IMR-90 (cell line): Measurements from ENCODE around the gene IQCM. TPM values are rescaled to one million over a fixed set of nuclear protein-coding genes. Genes with fewer than 3 reads are reported as not detected.

ENCODE experiments used
- ATAC-seq: fragments of 200-7000 bp; cut with Tn5 transposase; 2 replicates; pipeline ENCODE4 v1.9.1; 2020; ENCODE audit warnings: low read depth, mild to moderate bottlenecking, moderate library complexity
- BruUV-seq: library from RNA; stranded (reverse); fragments of 400-500 nt; replicated peaks from 2 replicates; lab custom pipeline; 2021; lab: Mats Ljungman, UMichigan
- CTCF ChIA-PET: fragments of 300-600 bp; formaldehyde crosslinking; extraction: SDS; loops from one replicate; lab custom pipeline; 2021; ENCODE audit warnings: antibody characterized with exemption; lab: Yijun Ruan, JAX
- POLR2A ChIA-PET: fragments of 300-600 bp; sonication (Branson Sonifier 250); formaldehyde crosslinking; loops from one replicate; lab custom pipeline; 2022; ENCODE audit warnings: antibody characterized with exemption; ENCODE audit not compliant: unreplicated experiment; lab: Charles Lee
- DNase-seq: peaks from one replicate; pipeline ENCODE4 v3.0.0; 2013
- H2AFZ ChIP-seq: replicated peaks from 2 replicates; pipeline ENCODE3; 2013; ENCODE audit warnings: low read length, mild to moderate bottlenecking; ENCODE audit not compliant: poor library complexity
- H2AK5ac ChIP-seq: 2 replicates; pipeline ENCODE4 v1.6.1; 2013; ENCODE audit warnings: low read depth, low read length, inconsistent platforms
- H2AK9ac ChIP-seq: replicated peaks from 2 replicates; pipeline ENCODE3; 2013; ENCODE audit warnings: mild to moderate bottlenecking, low read depth, low read length, moderate library complexity; ENCODE audit not compliant: poor library complexity
- H2BK120ac ChIP-seq: 2 replicates; pipeline ENCODE4 v1.6.1; 2013; ENCODE audit warnings: low read depth, low read length, inconsistent platforms
- H2BK15ac ChIP-seq: 3 replicates; pipeline ENCODE4 v1.6.1; 2013; ENCODE audit warnings: low read depth, low read length, inconsistent platforms
- H2BK20ac ChIP-seq: 2 replicates; pipeline ENCODE4 v1.6.1; 2013; ENCODE audit warnings: low read depth, mild to moderate bottlenecking, inconsistent platforms, low read length, moderate library complexity
- H2BK5ac ChIP-seq: 2 replicates; pipeline ENCODE4 v1.6.1; 2013; ENCODE audit warnings: mild to moderate bottlenecking, low read depth, low read length, inconsistent platforms; ENCODE audit not compliant: poor library complexity, severe bottlenecking
- H3K14ac ChIP-seq: replicated peaks from 2 replicates; pipeline ENCODE4 v1.6.1; 2013; ENCODE audit warnings: low read depth, low read length, inconsistent platforms
- H3K18ac ChIP-seq: 2 replicates; pipeline ENCODE4 v1.6.1; 2013; ENCODE audit warnings: low read depth, low read length, control low read depth
- H3K23ac ChIP-seq: 2 replicates; pipeline ENCODE4 v1.6.1; 2013; ENCODE audit warnings: low read depth, low read length, inconsistent platforms
- H3K27ac ChIP-seq: 2 replicates; pipeline ENCODE4 v1.5.1; 2013; ENCODE audit warnings: mild to moderate bottlenecking, control low read depth, low read length; ENCODE audit not compliant: insufficient read depth
- H3K27me3 ChIP-seq: 2 replicates; pipeline ENCODE4 v1.6.1; 2013; ENCODE audit warnings: low read length; ENCODE audit not compliant: control insufficient read depth, insufficient read depth
- H3K36me3 ChIP-seq: 2 replicates; pipeline ENCODE4 v1.6.1; 2013; ENCODE audit warnings: low read length, mixed read lengths; ENCODE audit not compliant: control insufficient read depth, insufficient read depth
- H3K4ac ChIP-seq: 2 replicates; pipeline ENCODE4 v1.6.1; 2013; ENCODE audit warnings: low read depth, low read length, inconsistent platforms
- H3K4me1 ChIP-seq: 2 replicates; pipeline ENCODE4 v1.6.1; 2013; ENCODE audit warnings: low read length, mixed read lengths; ENCODE audit not compliant: control insufficient read depth, insufficient read depth
- H3K4me2 ChIP-seq: 2 replicates; pipeline ENCODE4 v1.6.1; 2013; ENCODE audit warnings: low read depth, mild to moderate bottlenecking, control low read depth, low read length, moderate library complexity
- H3K4me3 ChIP-seq: 2 replicates; pipeline ENCODE4 v1.5.1; 2013; ENCODE audit warnings: low read depth, mild to moderate bottlenecking, control low read depth, low read length, moderate library complexity; ENCODE audit not compliant: insufficient read depth
- H3K56ac ChIP-seq: 2 replicates; pipeline ENCODE4 v1.6.1; 2013; ENCODE audit warnings: low read length, inconsistent platforms; ENCODE audit not compliant: insufficient read depth; ENCODE audit errors: extremely low read depth
- H3K79me1 ChIP-seq, 2 experiments: 2 replicates each; pipeline ENCODE4 v1.6.1; 2013; ENCODE audit warnings: low read length in 2 of 2, inconsistent platforms in 1 of 2, low read depth in 1 of 2
- H3K9ac ChIP-seq: 2 replicates; pipeline ENCODE4 v1.6.1; 2013; ENCODE audit warnings: low read depth, low read length, control low read depth
- H3K9me1 ChIP-seq: 2 replicates; pipeline ENCODE4 v1.6.1; 2013; ENCODE audit warnings: low read length, inconsistent platforms; ENCODE audit not compliant: insufficient read depth
- H3K9me3 ChIP-seq: 2 replicates; pipeline ENCODE4 v1.6.1; 2013; ENCODE audit warnings: low read length; ENCODE audit not compliant: control insufficient read depth, insufficient read depth
- H4K20me1 ChIP-seq: 2 replicates; pipeline ENCODE4 v1.6.1; 2013; ENCODE audit warnings: low read length, inconsistent platforms; ENCODE audit not compliant: insufficient read depth
- H4K5ac ChIP-seq: 2 replicates; pipeline ENCODE4 v1.6.1; 2013; ENCODE audit warnings: mild to moderate bottlenecking, low read depth, low read length, control low read depth
- H4K8ac ChIP-seq, 2 experiments: 2 replicates each; pipeline ENCODE4 v1.6.1; 2013; ENCODE audit warnings: low read depth in 2 of 2, low read length in 2 of 2, control low read depth in 1 of 2, inconsistent platforms in 1 of 2
- H4K91ac ChIP-seq: 2 replicates; pipeline ENCODE4 v1.6.1; 2013; ENCODE audit warnings: low read depth, low read length, inconsistent platforms; ENCODE audit not compliant: insufficient read depth
- BHLHE40 ChIP-seq: fragments of 150-350 bp; IDR thresholded peaks from 2 replicates; pipeline ENCODE4 v1.6.1; 2016; ENCODE audit warnings: mild to moderate bottlenecking, low read depth, low read length
- CEBPB ChIP-seq: IDR thresholded peaks from 2 replicates; pipeline ENCODE4 v1.6.1; 2012; ENCODE audit warnings: low read depth, low read length, improper control_type of control experiment
- CHD1 ChIP-seq: IDR thresholded peaks from 2 replicates; pipeline ENCODE4 v1.6.1; 2012; ENCODE audit warnings: low read depth, low read length, improper control_type of control experiment
- FOS ChIP-seq: fragments of 150-350 bp; IDR thresholded peaks from 2 replicates; pipeline ENCODE4 v1.6.1; 2016; ENCODE audit warnings: low read depth, low read length
- MAFK ChIP-seq: IDR thresholded peaks from 2 replicates; pipeline ENCODE4 v1.6.1; 2012; ENCODE audit warnings: low read depth, low read length, improper control_type of control experiment
- MAZ ChIP-seq: IDR thresholded peaks from 2 replicates; pipeline ENCODE4 v1.6.1; 2012; ENCODE audit warnings: low read depth, mild to moderate bottlenecking, low read length, improper control_type of control experiment, moderate library complexity, borderline replicate concordance
- MXI1 ChIP-seq: IDR thresholded peaks from 2 replicates; pipeline ENCODE4 v1.6.1; 2012; ENCODE audit warnings: low read depth, mild to moderate bottlenecking, low read length, moderate library complexity, borderline replicate concordance
- NFE2L2 ChIP-seq: fragments of 150-350 bp; IDR thresholded peaks from 2 replicates; pipeline ENCODE4 v1.6.1; 2016; ENCODE audit warnings: low read depth, mild to moderate bottlenecking, low read length
- POLR2A ChIP-seq: IDR thresholded peaks from 2 replicates; pipeline ENCODE4 v1.6.1; 2012; ENCODE audit warnings: mild to moderate bottlenecking, low read depth, low read length
- RAD21 ChIP-seq: IDR thresholded peaks from 2 replicates; pipeline ENCODE4 v1.6.1; 2012; ENCODE audit warnings: low read length, improper control_type of control experiment
- RCOR1 ChIP-seq: IDR thresholded peaks from 2 replicates; pipeline ENCODE4 v1.6.1; 2012; ENCODE audit warnings: mild to moderate bottlenecking, low read length, improper control_type of control experiment; ENCODE audit not compliant: insufficient replicate concordance
- RFX5 ChIP-seq: IDR thresholded peaks from 2 replicates; pipeline ENCODE4 v1.8.0; 2012; ENCODE audit warnings: low read depth, mild to moderate bottlenecking, low read length, moderate library complexity
- SMC3 ChIP-seq: fragments of 150-350 bp; IDR thresholded peaks from 2 replicates; pipeline ENCODE4 v1.6.1; 2016; ENCODE audit warnings: low read depth, mild to moderate bottlenecking, antibody characterized with exemption, low read length, moderate library complexity
- WGBS, 2 experiments: methylation state at CpG; one replicate each; pipeline versions ENCODE4 v1.1.5 to v1.1.7; 2013; ENCODE audit warnings: missing lambda C conversion rate in 2 of 2; ENCODE audit not compliant: insufficient read length in 1 of 2; ENCODE audit errors: extremely low coverage in 2 of 2; 5-methylcytosine and 5-hydroxymethylcytosine counted together
- dilution Hi-C: fragments of 300-500 bp; cut with HindIII; formaldehyde crosslinking; loops from one replicate; pipeline ENCODE4 v1.14.3; 2018; ENCODE audit warnings: low sequenced_read_pairs; ENCODE audit not compliant: unreplicated experiment
- in situ Hi-C: fragments of 300-500 bp; cut with MboI; formaldehyde crosslinking; loops from 3 replicates; pipeline ENCODE4 v1.14.3; 2019; ENCODE audit warnings: low sequenced_read_pairs, inconsistent platforms, mixed read lengths
- intact Hi-C: fragments of 100-400 bp; cut with micrococcal nuclease; formaldehyde crosslinking; loops from 2 replicates; pipeline ENCODE4 v1.10.0; 2022
- polyA plus RNA-seq, 3 experiments: library from polyadenylated mRNA; depleted of rRNA; stranded (reverse); fragments of >200 nt; gene quantifications; 2 replicates each; pipeline ENCODE4 v1.2.3, GENCODE V29; 2012; ENCODE audit warnings: low replicate concordance in 1 of 3
- total RNA-seq: library from RNA; depleted of rRNA; stranded (reverse); fragments of >200 nt; gene quantifications from 2 replicates; pipeline ENCODE4 v1.2.3, GENCODE V29; 2012
- TF ChIP-seq, protein P1 (sequence below): fragments of 150-350 bp; IDR thresholded peaks from 2 replicates; pipeline ENCODE4 v1.6.1; 2016; ENCODE audit warnings: low read depth, mild to moderate bottlenecking, low read length, moderate library complexity, borderline replicate concordance
- TF ChIP-seq, protein P2 (sequence below): fragments of 150-350 bp; IDR thresholded peaks from 2 replicates; pipeline ENCODE4 v1.6.1; 2017; ENCODE audit warnings: mild to moderate bottlenecking, antibody characterized with exemption, low read length, low read depth
- TF ChIP-seq, protein P3 (sequence below): conservative IDR thresholded peaks from 2 replicates; pipeline ENCODE4 v1.5.1; 2012; ENCODE audit warnings: mild to moderate bottlenecking, low read depth, low read length, improper control_type of control experiment

The IQCM gene
- total and polyA plus RNA-seq, 2 of the 4 experiments (the other 2 are of a cell fraction): not detected

DNA sequence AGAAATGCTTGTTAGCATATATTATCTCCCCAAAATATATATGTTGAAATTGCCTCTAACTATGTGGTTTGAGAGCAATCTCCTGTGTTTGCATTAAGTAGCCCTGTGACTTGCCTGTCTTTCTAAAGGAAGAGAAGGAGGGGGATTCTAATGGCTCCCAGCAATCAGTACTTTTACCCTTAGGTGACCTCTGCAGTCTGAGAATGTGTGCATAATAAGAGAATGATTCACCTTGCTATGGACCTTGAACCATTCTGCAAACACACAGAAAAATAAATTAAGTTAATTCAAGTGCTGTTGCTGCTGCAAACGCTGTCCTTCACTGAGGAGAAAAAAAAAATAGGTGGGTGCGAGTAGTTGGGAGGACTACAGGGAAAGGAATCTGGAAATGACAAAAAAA, 322.2 kb downstream of the IQCM start:
- CTCF ChIA-PET: interaction anchor here (0.6 kb wide), 1 partner anchor 12 kb away, joined by 5 read pairs; no protein-coding TSS in a partner anchor
- H2AFZ ChIP-seq: no peak overlapping the region
- H4K5ac ChIP-seq: no peak overlapping the region
- H3K18ac ChIP-seq: no peak overlapping the region
- H3K27ac ChIP-seq: no peak overlapping the region
- H4K8ac ChIP-seq: no peak overlapping the region
- intact Hi-C loops (no loop called here), dilution Hi-C loops (no loop called here), in situ Hi-C loops (no loop called here)
- H3K4me1 ChIP-seq: no peaks in the 10 kb centered on the region
- no peak overlapping the region for H3K4me2 ChIP-seq
- H3K9ac ChIP-seq: no peak overlapping the region
- no peak overlapping the region for H3K14ac ChIP-seq
- no peaks in the 10 kb centered on the region for H3K27me3 ChIP-seq
- no peak overlapping the region for H2BK15ac ChIP-seq
- no peaks in the 10 kb centered on the region for H4K20me1 ChIP-seq
- no peaks in the 10 kb centered on the region for H3K9me1 ChIP-seq
- H2AK9ac ChIP-seq: no peak overlapping the region
- no TSS peak for BruUV-seq
- ATAC-seq (no peak), DNase-seq (no peak)
- POLR2A ChIA-PET: no interaction called here
- H3K4me3 ChIP-seq: no peak overlapping the region
- no peak overlapping the region for H3K4ac ChIP-seq
- no peaks in the 10 kb centered on the region for H3K9me3 ChIP-seq
- WGBS, 2 experiments: no CpG with 5 or more reads among the region's 2 CpGs
- H3K79me1 ChIP-seq: no peaks in the 10 kb centered on the region
- no peaks in the 10 kb centered on the region for H3K36me3 ChIP-seq
- H3K23ac ChIP-seq: no peak overlapping the region
- no peak overlapping the region for H2AK5ac ChIP-seq
- no peak overlapping the region for H2BK5ac ChIP-seq
- H4K91ac ChIP-seq: no peak overlapping the region
- H2BK120ac ChIP-seq: no peak overlapping the region
- no peak overlapping the region for H2BK20ac ChIP-seq
- H3K56ac ChIP-seq: no peak overlapping the region
- no peak for TF ChIP-seq RCOR1
- TF ChIP-seq RAD21: no peak
- TF ChIP-seq FOS: no peak
- TF ChIP-seq MAFK: no peak
- TF ChIP-seq, protein P1, sequence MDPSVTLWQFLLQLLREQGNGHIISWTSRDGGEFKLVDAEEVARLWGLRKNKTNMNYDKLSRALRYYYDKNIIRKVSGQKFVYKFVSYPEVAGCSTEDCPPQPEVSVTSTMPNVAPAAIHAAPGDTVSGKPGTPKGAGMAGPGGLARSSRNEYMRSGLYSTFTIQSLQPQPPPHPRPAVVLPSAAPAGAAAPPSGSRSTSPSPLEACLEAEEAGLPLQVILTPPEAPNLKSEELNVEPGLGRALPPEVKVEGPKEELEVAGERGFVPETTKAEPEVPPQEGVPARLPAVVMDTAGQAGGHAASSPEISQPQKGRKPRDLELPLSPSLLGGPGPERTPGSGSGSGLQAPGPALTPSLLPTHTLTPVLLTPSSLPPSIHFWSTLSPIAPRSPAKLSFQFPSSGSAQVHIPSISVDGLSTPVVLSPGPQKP: no peak
- TF ChIP-seq MAZ: no peak
- no peak for TF ChIP-seq BHLHE40
- TF ChIP-seq, protein P2, sequence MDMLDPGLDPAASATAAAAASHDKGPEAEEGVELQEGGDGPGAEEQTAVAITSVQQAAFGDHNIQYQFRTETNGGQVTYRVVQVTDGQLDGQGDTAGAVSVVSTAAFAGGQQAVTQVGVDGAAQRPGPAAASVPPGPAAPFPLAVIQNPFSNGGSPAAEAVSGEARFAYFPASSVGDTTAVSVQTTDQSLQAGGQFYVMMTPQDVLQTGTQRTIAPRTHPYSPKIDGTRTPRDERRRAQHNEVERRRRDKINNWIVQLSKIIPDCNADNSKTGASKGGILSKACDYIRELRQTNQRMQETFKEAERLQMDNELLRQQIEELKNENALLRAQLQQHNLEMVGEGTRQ: no peak
- TF ChIP-seq CEBPB: no peak
- TF ChIP-seq RFX5: no peak
- TF ChIP-seq NFE2L2: no peak
- TF ChIP-seq SMC3: no peak
- no peak for TF ChIP-seq CHD1
- TF ChIP-seq, protein P3, sequence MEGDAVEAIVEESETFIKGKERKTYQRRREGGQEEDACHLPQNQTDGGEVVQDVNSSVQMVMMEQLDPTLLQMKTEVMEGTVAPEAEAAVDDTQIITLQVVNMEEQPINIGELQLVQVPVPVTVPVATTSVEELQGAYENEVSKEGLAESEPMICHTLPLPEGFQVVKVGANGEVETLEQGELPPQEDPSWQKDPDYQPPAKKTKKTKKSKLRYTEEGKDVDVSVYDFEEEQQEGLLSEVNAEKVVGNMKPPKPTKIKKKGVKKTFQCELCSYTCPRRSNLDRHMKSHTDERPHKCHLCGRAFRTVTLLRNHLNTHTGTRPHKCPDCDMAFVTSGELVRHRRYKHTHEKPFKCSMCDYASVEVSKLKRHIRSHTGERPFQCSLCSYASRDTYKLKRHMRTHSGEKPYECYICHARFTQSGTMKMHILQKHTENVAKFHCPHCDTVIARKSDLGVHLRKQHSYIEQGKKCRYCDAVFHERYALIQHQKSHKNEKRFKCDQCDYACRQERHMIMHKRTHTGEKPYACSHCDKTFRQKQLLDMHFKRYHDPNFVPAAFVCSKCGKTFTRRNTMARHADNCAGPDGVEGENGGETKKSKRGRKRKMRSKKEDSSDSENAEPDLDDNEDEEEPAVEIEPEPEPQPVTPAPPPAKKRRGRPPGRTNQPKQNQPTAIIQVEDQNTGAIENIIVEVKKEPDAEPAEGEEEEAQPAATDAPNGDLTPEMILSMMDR: no peak
- TF ChIP-seq POLR2A: no peak
- TF ChIP-seq MXI1: no peak
